ENCODE results near the gene DNAJC17. TPM values are rescaled to one million over a fixed set of nuclear protein-coding genes. Genes with fewer than 3 reads are reported as not detected.
A peak's percentile ranks its signal among the peaks of the same experiment; 100 is the strongest.

Gene DNAJC17
- total and polyA plus RNA-seq, 2 of the 13 experiments (the other 11 are each of a cell fraction or from before 2014, with no cell fraction given) = 22.2 to 26.5 TPM

- TF ChIP-seq ZNF597 (CRISPR knock-in tag; IDR thresholded peaks at IDR 0.05) = no peak
- no peak for TF ChIP-seq ZNF335 (CRISPR knock-in tag; IDR thresholded peaks at IDR 0.05)
- TF ChIP-seq MED1 (CRISPR knock-in tag; IDR thresholded peaks at IDR 0.05) = peak; percentile 63; the same call in 1 of the 2 replicates
- TF ChIP-seq CENPX (CRISPR knock-in tag; IDR thresholded peaks at IDR 0.05) = no peak
- no peak for TF ChIP-seq SKIL (CRISPR knock-in tag; IDR thresholded peaks at IDR 0.05; ENCODE audit: borderline replicate concordance)
- TF ChIP-seq ATF1 (CRISPR knock-in tag; IDR thresholded peaks at IDR 0.05) = peak; percentile 99
- peak; percentile 78; the same call in 1 of the 2 replicates for TF ChIP-seq MAZ (IDR thresholded peaks at IDR 0.05; ENCODE audit: borderline replicate concordance, low read depth, low read length)
- TF ChIP-seq MAZ (CRISPR knock-in tag; IDR thresholded peaks at IDR 0.05; ENCODE audit: low read depth) = no peak
- no peak for TF ChIP-seq NPAS2 (CRISPR knock-in tag; IDR thresholded peaks at IDR 0.05; ENCODE audit: borderline replicate concordance)
- 0 out of 2 replicates have a peak, but pooled peaks have one; percentile 70 for TF ChIP-seq ZNF775 (CRISPR knock-in tag; IDR thresholded peaks at IDR 0.05; ENCODE audit: borderline replicate concordance)
- 0 out of 2 replicates have a peak, but pooled peaks have one; percentile 23 for TF ChIP-seq ZNF362 (CRISPR knock-in tag; IDR thresholded peaks at IDR 0.05; ENCODE audit: borderline replicate concordance)
- no peak for TF ChIP-seq SETDB1 (CRISPR knock-in tag; IDR thresholded peaks at IDR 0.05; ENCODE audit: borderline replicate concordance)
- TF ChIP-seq MEF2D (CRISPR knock-in tag; IDR thresholded peaks at IDR 0.05) = no peak
- TF ChIP-seq HOMEZ (CRISPR knock-in tag; IDR thresholded peaks at IDR 0.05; ENCODE audit: low read depth) = no peak
- TF ChIP-seq RNF2 (conservative IDR thresholded peaks at IDR 0.05; ENCODE audit: low read depth) = no peak
- TF ChIP-seq SNAI1 (CRISPR knock-in tag; IDR thresholded peaks at IDR 0.05; ENCODE audit: borderline replicate concordance) = peak; percentile 79; the same call in 1 of the 2 replicates
- no peak for TF ChIP-seq SNAPC4 (CRISPR knock-in tag; IDR thresholded peaks at IDR 0.05)
These were observed 52.1 kb downstream of the DNAJC17 start, which contains the start of gene RMDN3 (continued) for GRCh38 chr15:40754883-40755811.

Data from HepG2 (cell line).